Measurements from ENCODE around the gene ZNF555.
"Not testable (repeated sequence)": the region's sequence is repeated elsewhere in the genome, so short reads cannot be mapped to it uniquely, and the experiment has no call there.

ZNF555 gene

DNA sequence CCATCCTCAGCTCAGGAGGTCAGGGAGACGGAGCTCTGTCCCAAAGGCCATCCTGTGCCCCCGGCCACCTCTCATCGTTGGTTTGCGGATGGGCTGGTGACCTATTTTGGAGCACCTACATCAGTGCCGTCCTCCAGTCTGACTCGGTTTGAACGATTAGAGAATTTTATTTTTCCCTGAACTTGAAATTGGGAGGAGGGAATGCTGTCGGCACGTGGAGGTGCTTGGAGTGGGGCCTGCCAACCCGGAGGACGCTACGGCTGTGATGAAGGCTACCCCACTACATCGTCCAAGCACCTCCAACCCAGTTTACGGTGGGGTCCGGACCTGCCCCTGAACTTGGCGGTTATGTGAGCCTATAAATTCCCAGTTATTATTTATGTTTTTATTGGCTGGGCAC lies 24.6 kb upstream of the ZNF555 start:
- TF ChIP-seq, protein P1, sequence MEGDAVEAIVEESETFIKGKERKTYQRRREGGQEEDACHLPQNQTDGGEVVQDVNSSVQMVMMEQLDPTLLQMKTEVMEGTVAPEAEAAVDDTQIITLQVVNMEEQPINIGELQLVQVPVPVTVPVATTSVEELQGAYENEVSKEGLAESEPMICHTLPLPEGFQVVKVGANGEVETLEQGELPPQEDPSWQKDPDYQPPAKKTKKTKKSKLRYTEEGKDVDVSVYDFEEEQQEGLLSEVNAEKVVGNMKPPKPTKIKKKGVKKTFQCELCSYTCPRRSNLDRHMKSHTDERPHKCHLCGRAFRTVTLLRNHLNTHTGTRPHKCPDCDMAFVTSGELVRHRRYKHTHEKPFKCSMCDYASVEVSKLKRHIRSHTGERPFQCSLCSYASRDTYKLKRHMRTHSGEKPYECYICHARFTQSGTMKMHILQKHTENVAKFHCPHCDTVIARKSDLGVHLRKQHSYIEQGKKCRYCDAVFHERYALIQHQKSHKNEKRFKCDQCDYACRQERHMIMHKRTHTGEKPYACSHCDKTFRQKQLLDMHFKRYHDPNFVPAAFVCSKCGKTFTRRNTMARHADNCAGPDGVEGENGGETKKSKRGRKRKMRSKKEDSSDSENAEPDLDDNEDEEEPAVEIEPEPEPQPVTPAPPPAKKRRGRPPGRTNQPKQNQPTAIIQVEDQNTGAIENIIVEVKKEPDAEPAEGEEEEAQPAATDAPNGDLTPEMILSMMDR (IDR thresholded peaks at IDR 0.05; ENCODE audit: extremely low read depth, insufficient read depth, missing control alignments): no peak
- in situ Hi-C loops (cut with MboI; ENCODE audit: low pct_unique_long_range_greater_than_20kb, low sequenced_read_pairs, unreplicated experiment): no loop called here

DNA sequence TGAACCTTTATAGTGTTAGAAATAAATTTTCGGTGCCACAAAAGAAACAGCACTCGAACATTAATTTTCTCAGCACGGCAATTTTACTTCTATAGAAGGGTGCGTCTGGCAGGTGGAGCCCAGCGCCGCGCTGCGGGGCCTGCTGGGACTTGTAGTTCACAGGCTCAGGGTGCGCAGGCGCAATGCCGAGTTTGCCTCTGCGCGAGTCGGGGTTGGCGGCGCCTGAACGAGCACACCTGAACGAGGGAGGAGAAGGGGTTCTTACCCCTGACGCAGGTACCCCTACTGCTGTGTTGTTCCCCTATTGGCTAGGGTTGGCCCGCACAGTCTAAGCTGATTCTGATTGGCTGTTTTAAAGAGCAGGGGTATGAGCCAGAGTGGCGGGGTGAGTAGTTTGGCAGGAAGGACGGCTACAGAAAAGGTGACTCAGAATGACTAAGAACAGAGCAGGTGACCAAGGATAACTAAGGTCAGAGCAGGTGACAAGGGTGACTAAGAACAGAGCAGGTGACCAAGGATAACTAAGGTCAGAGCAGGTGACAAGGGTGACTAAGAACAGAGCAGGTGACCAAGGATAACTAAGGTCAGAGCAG lies 23.9 kb upstream of the ZNF555 start:
- DNase-seq (ENCODE audit: low spot score); in situ Hi-C loops (cut with MboI; ENCODE audit: low pct_unique_long_range_greater_than_20kb, low sequenced_read_pairs, unreplicated experiment): not testable (repeated sequence)

More for the DNA sequence above, 24.6 kb upstream of the ZNF555 start:
- DNase-seq (ENCODE audit: low spot score): no peak

DNA sequence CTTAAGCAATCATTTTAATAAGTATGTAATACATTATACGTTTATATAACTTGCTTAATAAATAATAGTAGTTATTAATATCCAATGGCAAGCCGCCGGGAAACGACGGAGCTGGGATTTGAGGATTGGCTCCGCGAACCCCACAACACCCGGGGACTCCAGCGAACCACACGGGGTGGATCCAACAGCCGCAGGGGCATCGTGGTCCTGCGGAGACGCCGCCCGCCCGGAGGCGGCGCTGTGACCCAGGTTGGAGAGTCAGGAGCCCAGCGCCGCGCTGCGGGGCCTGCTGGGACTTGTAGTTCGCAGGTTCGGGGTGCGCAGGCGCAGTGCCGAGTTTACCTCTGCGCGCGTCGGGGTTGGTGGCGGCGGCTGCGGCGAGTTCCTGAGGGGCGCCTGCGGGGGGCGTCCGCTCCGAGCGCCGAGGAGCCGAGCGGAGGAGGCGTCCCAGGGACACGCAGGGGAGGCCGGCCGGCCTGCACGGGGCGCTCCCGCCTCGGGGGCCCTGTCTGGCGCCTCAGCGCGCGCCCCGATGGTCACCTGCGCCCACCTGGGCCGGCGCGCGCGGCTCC lies 21.6 kb upstream of the ZNF555 start, which contains the start of gene ZNF554:
Gene ZNF554 (plus strand): TSS at position 329 of the 572 bp plus-strand sequence. CDS start 204 bp downstream, at position 533.
- in situ Hi-C loops (cut with MboI; ENCODE audit: low pct_unique_long_range_greater_than_20kb, low sequenced_read_pairs, unreplicated experiment): no loop called here
- TF ChIP-seq, protein P1 (IDR thresholded peaks at IDR 0.05; ENCODE audit: extremely low read depth, insufficient read depth, missing control alignments): peak; percentile 91
- peak; percentile 98 for DNase-seq (ENCODE audit: low spot score)

DNA sequence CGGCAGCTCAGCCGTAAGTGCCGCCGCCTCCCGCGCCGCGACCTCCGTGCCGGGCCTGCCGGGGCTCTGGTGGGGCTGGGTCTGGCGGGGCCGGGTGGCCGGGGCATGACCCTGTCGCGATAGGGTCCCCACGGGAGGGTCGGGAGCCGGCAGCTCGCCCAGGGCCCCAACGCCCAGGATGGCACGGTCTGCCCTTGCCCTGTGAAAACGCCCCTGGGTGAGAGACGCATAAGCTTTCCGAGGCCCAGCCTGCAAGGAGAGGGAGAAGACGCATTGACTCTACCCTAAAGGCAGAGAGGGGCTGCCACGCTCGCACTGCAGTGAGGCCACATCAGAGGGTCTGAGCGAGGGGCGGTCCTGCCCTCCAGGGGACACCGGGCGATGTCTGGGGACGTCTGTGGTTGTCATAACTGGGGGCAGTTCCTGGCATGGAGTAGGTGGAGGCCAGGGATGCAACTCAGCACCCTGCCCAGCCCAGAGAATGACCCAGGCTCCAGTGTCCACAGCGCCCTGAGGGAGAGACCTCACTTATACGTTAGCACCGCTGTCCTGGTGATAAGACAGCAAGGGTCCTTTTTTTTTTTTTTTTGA lies 21.1 kb upstream of the ZNF555 start:
- DNase-seq (ENCODE audit: low spot score): peak; percentile 66
- TF ChIP-seq, protein P1 (IDR thresholded peaks at IDR 0.05; ENCODE audit: extremely low read depth, insufficient read depth, missing control alignments): no peak
- in situ Hi-C loops (cut with MboI; ENCODE audit: low pct_unique_long_range_greater_than_20kb, low sequenced_read_pairs, unreplicated experiment): no loop called here

DNA sequence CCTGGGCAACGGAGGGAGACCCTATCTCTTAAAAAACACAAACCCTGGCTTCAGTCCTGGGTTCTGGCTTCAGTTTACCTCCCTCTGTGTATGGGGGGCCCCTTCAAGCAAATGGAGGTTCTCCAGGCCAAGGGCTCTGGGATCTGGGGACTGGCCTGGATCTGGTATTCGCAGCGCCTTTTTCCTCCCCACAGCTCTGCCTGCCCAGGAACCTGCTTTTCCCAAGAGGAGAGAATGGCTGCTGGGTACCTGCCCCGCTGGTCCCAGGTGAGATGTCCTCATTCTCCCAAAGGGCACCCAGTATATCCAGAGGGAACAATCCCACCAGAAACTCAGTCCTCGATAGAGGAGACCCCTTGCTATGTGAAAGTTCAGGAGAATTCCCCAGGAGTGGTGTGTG lies 18.4 kb upstream of the ZNF555 start:
- no peak for DNase-seq (ENCODE audit: low spot score)
- in situ Hi-C loops (cut with MboI; ENCODE audit: low pct_unique_long_range_greater_than_20kb, low sequenced_read_pairs, unreplicated experiment): no loop called here
- TF ChIP-seq, protein P1 (IDR thresholded peaks at IDR 0.05; ENCODE audit: extremely low read depth, insufficient read depth, missing control alignments): no peak

DNA sequence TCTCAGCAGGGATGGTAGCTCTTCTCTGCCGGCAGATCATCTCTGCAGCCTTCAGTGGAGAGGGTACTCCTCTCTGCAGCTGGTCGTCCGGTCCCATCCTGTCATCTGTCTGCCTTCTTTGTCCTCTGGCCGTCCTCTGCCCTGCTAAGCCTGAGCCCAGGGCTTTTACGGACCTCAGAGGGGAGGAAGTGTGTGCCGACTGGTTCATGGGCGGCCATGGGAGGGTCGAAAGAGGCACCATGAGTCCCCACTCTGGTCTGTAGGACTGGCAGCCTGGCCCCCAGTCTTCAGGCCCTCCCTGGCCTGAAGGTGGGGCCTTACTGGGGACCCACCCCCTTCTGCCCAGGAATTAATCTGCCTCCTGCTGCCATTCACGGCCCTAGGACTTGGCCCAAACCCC lies 17.6 kb upstream of the ZNF555 start:
- TF ChIP-seq, protein P1 (IDR thresholded peaks at IDR 0.05; ENCODE audit: extremely low read depth, insufficient read depth, missing control alignments): no peak
- in situ Hi-C loops (cut with MboI; ENCODE audit: low pct_unique_long_range_greater_than_20kb, low sequenced_read_pairs, unreplicated experiment): no loop called here
- no peak for DNase-seq (ENCODE audit: low spot score)

DNA sequence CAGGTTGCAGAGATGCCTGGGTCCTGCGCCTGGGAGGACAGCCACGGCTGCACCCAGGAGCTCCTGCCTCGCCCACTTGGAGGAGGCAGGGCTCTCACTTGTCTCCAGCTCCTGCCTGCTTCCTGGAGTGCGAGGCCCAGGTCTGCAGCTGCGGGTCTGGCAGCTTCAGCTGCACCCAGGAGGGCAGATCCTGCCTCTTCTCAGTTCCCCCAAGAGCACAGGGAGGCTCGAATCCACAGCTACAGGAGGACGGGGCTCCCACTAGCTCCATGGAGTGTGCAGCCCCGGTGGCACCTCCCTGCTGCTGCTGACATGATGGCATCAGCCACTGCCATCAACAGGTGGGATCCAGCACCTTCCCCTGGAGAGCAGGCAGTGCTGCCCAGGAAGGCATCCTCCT lies 17.1 kb upstream of the ZNF555 start:
- in situ Hi-C loops (cut with MboI; ENCODE audit: low pct_unique_long_range_greater_than_20kb, low sequenced_read_pairs, unreplicated experiment): no loop called here
- no peak for DNase-seq (ENCODE audit: low spot score)
- TF ChIP-seq, protein P1 (IDR thresholded peaks at IDR 0.05; ENCODE audit: extremely low read depth, insufficient read depth, missing control alignments): no peak

Measured in GM13977 (cell line).